ENCODE data around the gene GP5.

Gene GP5

GRCh38 chr3:194399166-194399565, at the start of gene GP5:
Gene GP5, minus strand, starts transcription at chr3:194399266. Its CDS starts 984 bp downstream, at chr3:194398282.
- no peak for DNase-seq

- DNase-seq, result no peak
These were observed 48.6 kb upstream of the GP5 start for GRCh38 chr3:194447657-194448056.

- DNase-seq, result no peak
These were observed 48.1 kb upstream of the GP5 start for GRCh38 chr3:194447161-194447560.

- no peak for DNase-seq
These were observed 47.7 kb upstream of the GP5 start for GRCh38 chr3:194446754-194447153.

GRCh38 chr3:194446172-194446571, 47.1 kb upstream of the GP5 start:
- DNase-seq, result no peak

GRCh38 chr3:194443901-194444300, 44.8 kb upstream of the GP5 start:
- DNase-seq, result no peak

- no peak for DNase-seq
These were observed 41.7 kb upstream of the GP5 start for GRCh38 chr3:194440756-194441155.

- no peak for DNase-seq
These were observed 41.0 kb upstream of the GP5 start for GRCh38 chr3:194439881-194440550.

GRCh38 chr3:194434503-194434902, 35.4 kb upstream of the GP5 start:
- DNase-seq, result no peak

GRCh38 chr3:194431554-194431953, 32.5 kb upstream of the GP5 start:
- no peak for DNase-seq

- no peak for DNase-seq
These were observed 26.3 kb upstream of the GP5 start for GRCh38 chr3:194425399-194425798.

GRCh38 chr3:194424953-194425352, 25.9 kb upstream of the GP5 start:
- no peak for DNase-seq

GRCh38 chr3:194424373-194424772, 25.3 kb upstream of the GP5 start:
- no peak for DNase-seq

- no peak for DNase-seq
These were observed 24.3 kb upstream of the GP5 start for GRCh38 chr3:194423317-194423716.

- DNase-seq, result no peak
These were observed 23.1 kb upstream of the GP5 start for GRCh38 chr3:194422188-194422587.

- no peak for DNase-seq
These were observed 19.6 kb upstream of the GP5 start for GRCh38 chr3:194418671-194419070.

- no peak for DNase-seq
These were observed 8.4 kb upstream of the GP5 start for GRCh38 chr3:194407423-194407822.

- DNase-seq, result no peak
These were observed 6.7 kb upstream of the GP5 start for GRCh38 chr3:194405766-194406165.

GRCh38 chr3:194404365-194405140, 5.5 kb upstream of the GP5 start:
- no peak for DNase-seq

GRCh38 chr3:194401868-194402329, 2.8 kb upstream of the GP5 start:
- no peak for DNase-seq

GRCh38 chr3:194401346-194401745, 2.3 kb upstream of the GP5 start:
- DNase-seq, result no peak

GRCh38 chr3:194399874-194400411, 877 bp upstream of the GP5 start:
- DNase-seq, result no peak

GRCh38 chr3:194397757-194398312, 1.2 kb downstream of the GP5 start:
- no peak for DNase-seq
